Renal cortical epithelial cell (primary cell): ENCODE measurements around the gene DOCK4. TPM values are rescaled to one million over a fixed set of nuclear protein-coding genes. Genes with fewer than 3 reads are reported as not detected.
"Not testable (repeated sequence)": the region's sequence is repeated elsewhere in the genome, so short reads cannot be mapped to it uniquely, and the experiment has no call there.

Source experiments
- DNase-seq: peaks from one replicate; pipeline ENCODE4 v3.0.0-alpha.2; 2011; ENCODE audit warnings: low read depth
- total RNA-seq: library from RNA; depleted of rRNA; stranded (reverse); fragments of >200 nt; gene quantifications from 2 replicates; pipeline ENCODE4 v1.2.3, GENCODE V29; 2014

Gene DOCK4
- total RNA-seq, 1 donor from 2014 or later: 50.4 TPM

- peak; percentile 58 for DNase-seq
Measured at GRCh38 chr7:111953611-111954010, 252.6 kb downstream of the DOCK4 start.

GRCh38 chr7:111952783-111953182 lies 253.4 kb downstream of the DOCK4 start:
- DNase-seq: no peak

GRCh38 chr7:111951052-111951451 lies 255.1 kb downstream of the DOCK4 start:
- no peak for DNase-seq

- DNase-seq: no peak
Measured at GRCh38 chr7:111942450-111943081, 263.6 kb downstream of the DOCK4 start.

GRCh38 chr7:111937163-111937562 lies 269.0 kb downstream of the DOCK4 start:
- DNase-seq: no peak

GRCh38 chr7:111933609-111934008 lies 272.6 kb downstream of the DOCK4 start:
- DNase-seq: no peak

- peak; percentile 63 for DNase-seq
Measured at GRCh38 chr7:111931958-111932357, 274.2 kb downstream of the DOCK4 start.

GRCh38 chr7:111931016-111931517 lies 275.1 kb downstream of the DOCK4 start:
- peak; percentile 92 for DNase-seq

- DNase-seq: no peak
Measured at GRCh38 chr7:111929264-111929663, 276.9 kb downstream of the DOCK4 start.

GRCh38 chr7:111927353-111928019 lies 278.7 kb downstream of the DOCK4 start:
- no peak for DNase-seq

- DNase-seq: no peak
Measured at GRCh38 chr7:111920329-111920728, 285.9 kb downstream of the DOCK4 start.

- DNase-seq: peak; percentile 89
Measured at GRCh38 chr7:111919631-111920179, 286.5 kb downstream of the DOCK4 start.

- no peak for DNase-seq
Measured at GRCh38 chr7:111919164-111919563, 287.0 kb downstream of the DOCK4 start.

GRCh38 chr7:111918461-111918860 lies 287.7 kb downstream of the DOCK4 start:
- DNase-seq: no peak

- not testable (repeated sequence) for DNase-seq
Measured at GRCh38 chr7:111917404-111917803, 288.8 kb downstream of the DOCK4 start.

GRCh38 chr7:111914291-111914690 lies 291.9 kb downstream of the DOCK4 start:
- no peak for DNase-seq

- no peak for DNase-seq
Measured at GRCh38 chr7:111911166-111911961, 294.8 kb downstream of the DOCK4 start.

- no peak for DNase-seq
Measured at GRCh38 chr7:111910656-111911055, 295.5 kb downstream of the DOCK4 start.

GRCh38 chr7:111908673-111909072 lies 297.5 kb downstream of the DOCK4 start:
- DNase-seq: not testable (repeated sequence)

- peak; percentile 89 for DNase-seq
Measured at GRCh38 chr7:111903797-111904196, 302.4 kb downstream of the DOCK4 start.

GRCh38 chr7:111903016-111903415 lies 303.2 kb downstream of the DOCK4 start:
- no peak for DNase-seq

- no peak for DNase-seq
Measured at GRCh38 chr7:111900283-111900682, 305.9 kb downstream of the DOCK4 start.
